T-helper 2 cell treated with Interferon-gamma antibody and Interleukin-4, amounts not matched to agents 5 μg/mL and 100 μg/mL, for 36 hours (primary cell): ENCODE data around the gene PSMD11.

ENCODE experiments used
- DNase-seq: peaks from one replicate; pipeline ENCODE4 v3.0.0; 2021; ENCODE audit warnings: low spot score
- H3K27ac Mint-ChIP-seq: one replicate; pipeline ENCODE4 v1.8.0; 2021; ENCODE audit warnings: mild to moderate bottlenecking, mixed read lengths
- H3K27me3 Mint-ChIP-seq: one replicate; pipeline ENCODE4 v1.8.0; 2021; ENCODE audit warnings: low read depth, mixed read lengths
- H3K36me3 Mint-ChIP-seq: one replicate; pipeline ENCODE4 v1.8.0; 2021; ENCODE audit warnings: low read depth, mixed read lengths
- H3K4me1 Mint-ChIP-seq: one replicate; pipeline ENCODE4 v1.8.0; 2021; ENCODE audit warnings: low read depth, mixed read lengths
- H3K4me3 Mint-ChIP-seq: one replicate; pipeline ENCODE4 v1.8.0; 2022; ENCODE audit warnings: mild to moderate bottlenecking, moderate library complexity, mixed read lengths
- H3K9me3 Mint-ChIP-seq: one replicate; pipeline ENCODE4 v1.8.0; 2021; ENCODE audit warnings: mixed read lengths

Gene PSMD11

DNA sequence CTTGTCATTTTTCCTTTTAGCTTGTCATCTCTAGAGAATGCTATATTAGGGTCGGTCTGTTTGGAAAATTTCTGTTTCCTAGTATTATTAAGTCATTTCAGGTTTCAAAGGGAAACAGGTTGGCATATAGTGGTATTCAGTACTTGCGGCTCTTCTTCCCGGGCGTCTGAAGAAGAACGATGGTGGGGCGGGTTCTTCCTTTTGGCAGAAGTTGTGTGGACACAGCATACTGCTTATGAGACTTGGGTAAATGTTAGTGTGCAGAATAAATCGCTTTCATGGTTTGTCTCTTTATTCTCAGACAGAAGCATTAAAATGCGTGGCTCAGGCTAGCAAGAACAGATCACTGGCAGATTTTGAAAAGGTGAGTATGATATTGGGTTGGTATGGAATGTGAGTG is 32.9 kb downstream of the PSMD11 start:
- H3K27me3 Mint-ChIP-seq: no peaks in the 10 kb centered on the region
- H3K9me3 Mint-ChIP-seq: no peaks in the 10 kb centered on the region
- H3K4me3 Mint-ChIP-seq: no peak overlapping the region
- peaks cover 69% of the 10 kb centered on the region for H3K36me3 Mint-ChIP-seq
- no peak overlapping the region for H3K27ac Mint-ChIP-seq
- no peaks in the 10 kb centered on the region for H3K4me1 Mint-ChIP-seq
- DNase-seq: no peak

DNA sequence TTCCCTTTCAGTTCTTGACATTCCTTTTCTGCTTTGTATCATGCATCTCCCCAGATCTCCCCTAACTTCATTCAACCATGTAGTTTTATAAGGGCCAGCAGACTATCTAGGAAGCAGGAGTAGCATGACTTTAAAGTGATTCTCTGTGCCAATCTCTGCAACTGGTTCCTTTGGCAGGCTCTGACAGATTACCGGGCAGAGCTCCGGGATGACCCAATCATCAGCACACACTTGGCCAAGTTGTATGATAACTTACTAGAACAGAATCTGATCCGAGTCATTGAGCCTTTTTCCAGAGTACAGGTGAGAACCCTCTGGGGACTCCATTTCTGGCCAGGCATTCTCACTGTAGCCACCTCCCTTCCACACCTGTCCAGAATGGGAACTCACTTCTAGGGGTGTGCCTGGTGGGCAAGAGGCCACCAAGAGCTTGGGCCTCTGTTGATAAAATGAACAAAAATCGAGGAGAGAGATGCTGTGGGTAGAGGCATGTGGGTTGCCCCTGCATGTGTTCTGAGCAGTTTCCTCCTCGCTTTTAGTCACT is 34.8 kb downstream of the PSMD11 start:
- H3K4me3 Mint-ChIP-seq: no peak overlapping the region
- peaks cover 64% of the 10 kb centered on the region for H3K36me3 Mint-ChIP-seq
- no peak overlapping the region for H3K27ac Mint-ChIP-seq
- no peaks in the 10 kb centered on the region for H3K9me3 Mint-ChIP-seq
- no peaks in the 10 kb centered on the region for H3K27me3 Mint-ChIP-seq
- no peak for DNase-seq
- peaks cover 3% of the 10 kb centered on the region for H3K4me1 Mint-ChIP-seq

DNA sequence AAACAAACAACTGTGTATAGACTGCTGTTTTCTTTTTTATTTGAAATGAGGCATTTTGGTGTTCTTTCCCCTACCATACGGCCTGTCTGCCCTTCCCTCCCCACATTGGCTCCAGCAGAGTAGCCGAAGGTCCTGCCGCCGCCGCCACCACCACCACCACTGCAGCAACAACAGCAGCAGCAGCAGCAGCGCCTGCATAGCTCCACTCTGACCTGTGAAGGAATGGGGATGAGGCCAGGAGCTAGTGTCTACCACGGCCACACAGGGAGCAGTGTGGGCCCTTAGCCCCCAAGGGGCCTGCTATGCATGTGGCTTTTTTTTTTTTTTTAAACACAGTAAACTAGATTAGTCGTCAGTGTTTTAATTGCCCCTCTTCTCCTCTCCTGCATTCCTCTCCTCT is 36.9 kb downstream of the PSMD11 start:
- Mint-ChIP-seq H3K27me3 (no peaks in the 10 kb centered on the region), H3K9me3 (no peaks in the 10 kb centered on the region), H3K4me3 (no peak overlapping the region), H3K36me3 (peaks cover 47% of the 10 kb centered on the region), H3K4me1 (peaks cover 3% of the 10 kb centered on the region), H3K27ac (peak overlapping the region; percentile 17)
- DNase-seq: no peak

DNA sequence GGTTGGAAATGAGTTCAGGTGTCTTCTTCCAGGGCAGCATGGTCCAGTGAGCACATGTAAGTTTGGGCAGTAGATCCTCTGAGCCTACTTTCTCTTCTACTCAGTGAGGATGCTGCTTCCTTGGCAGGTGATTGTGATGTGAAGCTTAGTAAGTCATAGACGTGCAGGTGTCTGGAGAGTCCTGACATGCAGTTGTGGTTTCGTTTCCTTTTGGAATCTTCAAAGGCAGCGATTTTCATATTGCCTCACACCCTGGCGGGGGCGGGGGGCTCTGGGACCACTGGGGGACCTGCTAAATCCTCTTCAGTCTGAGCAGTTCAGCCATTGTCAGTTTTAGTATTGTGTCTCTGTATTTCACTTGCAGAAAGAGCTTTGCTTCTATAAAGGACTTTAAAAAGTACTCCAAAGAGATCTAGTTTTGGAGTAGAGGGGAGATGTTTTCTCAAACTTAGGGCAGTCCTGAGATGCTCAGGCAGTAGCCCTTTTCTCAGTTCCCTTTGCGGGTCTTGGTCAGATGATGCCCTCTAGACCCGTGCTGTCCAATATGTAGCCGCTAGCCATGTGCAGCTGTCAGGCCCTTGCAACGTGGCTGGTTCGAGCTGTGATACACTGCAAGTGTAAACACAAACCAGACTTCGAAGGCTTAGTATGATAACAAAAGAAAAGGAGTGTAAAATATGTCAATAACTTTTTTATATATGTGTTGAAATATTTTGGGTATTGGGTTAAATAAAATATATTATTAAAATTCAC is 38.4 kb downstream of the PSMD11 start:
- Mint-ChIP-seq H3K9me3 (no peaks in the 10 kb centered on the region), H3K4me3 (no peak overlapping the region), H3K36me3 (peaks cover 37% of the 10 kb centered on the region), H3K27me3 (no peaks in the 10 kb centered on the region), H3K4me1 (peaks cover 6% of the 10 kb centered on the region), H3K27ac (peak overlapping the region; percentile 36)
- DNase-seq: no peak

DNA sequence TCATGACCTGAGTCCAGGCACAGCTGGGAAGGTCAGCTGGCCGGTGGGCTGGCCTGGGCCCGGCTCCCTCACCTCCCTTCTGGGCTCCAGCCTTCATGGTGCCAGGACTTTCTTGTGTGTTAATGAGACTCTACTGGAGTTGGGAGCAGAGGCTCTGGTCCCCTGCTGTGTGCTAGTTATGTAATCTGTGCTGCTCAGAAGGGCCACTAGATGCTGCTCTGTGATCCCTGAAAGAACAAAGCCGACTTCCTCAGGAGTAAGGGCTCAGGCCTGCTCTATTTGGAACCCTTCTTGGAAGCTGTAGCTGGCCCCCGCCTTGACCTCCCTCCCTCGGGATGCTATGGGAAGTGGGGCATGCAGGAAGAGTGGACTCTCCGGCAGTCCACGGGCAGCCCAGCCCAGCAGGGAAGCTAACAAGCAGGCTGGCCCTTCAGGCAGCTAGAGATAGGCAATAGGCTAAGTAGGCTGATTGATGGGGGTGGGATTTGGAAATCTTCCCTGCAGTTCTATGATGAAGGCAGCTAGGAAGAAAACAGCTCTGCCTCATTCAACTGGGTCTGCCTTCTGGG is 39.2 kb downstream of the PSMD11 start:
- no peak for DNase-seq
- Mint-ChIP-seq H3K36me3 (peaks cover 38% of the 10 kb centered on the region), H3K4me1 (peaks cover 14% of the 10 kb centered on the region), H3K27me3 (no peaks in the 10 kb centered on the region), H3K4me3 (no peak overlapping the region), H3K9me3 (no peaks in the 10 kb centered on the region), H3K27ac (no peak overlapping the region)

DNA sequence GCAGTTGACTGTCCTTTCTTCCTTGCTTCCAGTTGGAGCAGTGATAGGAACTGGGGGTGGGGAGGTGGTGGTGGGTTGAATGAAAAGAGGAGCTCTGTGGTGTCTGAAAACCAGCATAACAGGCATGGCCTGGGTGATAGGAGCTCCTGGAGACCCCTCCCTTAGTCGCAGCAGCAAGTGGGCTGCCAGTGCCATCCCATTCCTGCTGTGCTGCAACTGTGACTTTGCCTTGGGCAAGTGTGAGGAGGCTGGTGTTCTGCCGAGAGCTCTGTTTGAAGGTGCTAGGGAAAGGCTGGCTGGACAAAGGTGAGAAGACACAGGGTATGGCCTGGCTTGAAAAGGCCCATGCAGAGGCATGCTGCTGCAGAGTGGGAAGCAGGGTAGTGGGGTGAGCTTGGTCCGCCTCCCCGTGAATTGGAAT is 39.7 kb downstream of the PSMD11 start:
- DNase-seq: no peak
- Mint-ChIP-seq H3K27me3 (no peaks in the 10 kb centered on the region), H3K4me3 (peak overlapping the region; percentile 1), H3K4me1 (peaks cover 18% of the 10 kb centered on the region), H3K36me3 (peaks cover 39% of the 10 kb centered on the region), H3K27ac (no peak overlapping the region), H3K9me3 (no peaks in the 10 kb centered on the region)

DNA sequence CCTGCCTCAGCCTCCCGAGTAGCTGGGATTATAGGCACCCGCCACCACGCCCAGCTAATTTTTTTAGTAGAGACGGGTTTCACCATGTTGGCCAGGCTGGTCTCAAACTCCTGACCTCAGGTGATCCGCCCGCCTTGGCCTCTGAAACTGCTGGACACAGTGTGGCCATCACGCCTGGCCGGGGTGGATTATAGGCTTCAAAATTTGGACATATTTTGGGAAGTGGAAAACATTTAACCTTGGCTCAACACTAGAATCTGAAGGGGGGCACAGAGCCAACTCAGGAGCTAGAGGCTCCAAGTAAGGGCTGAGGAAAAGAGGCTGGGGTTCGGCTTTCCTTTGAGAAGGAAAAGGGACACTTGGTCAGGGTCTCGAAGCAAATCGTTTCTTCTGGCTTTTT is 40.3 kb downstream of the PSMD11 start:
- Mint-ChIP-seq H3K9me3 (no peaks in the 10 kb centered on the region), H3K4me3 (no peak overlapping the region), H3K4me1 (peaks cover 24% of the 10 kb centered on the region), H3K36me3 (peaks cover 40% of the 10 kb centered on the region), H3K27me3 (no peaks in the 10 kb centered on the region), H3K27ac (no peak overlapping the region)
- DNase-seq: no peak

DNA sequence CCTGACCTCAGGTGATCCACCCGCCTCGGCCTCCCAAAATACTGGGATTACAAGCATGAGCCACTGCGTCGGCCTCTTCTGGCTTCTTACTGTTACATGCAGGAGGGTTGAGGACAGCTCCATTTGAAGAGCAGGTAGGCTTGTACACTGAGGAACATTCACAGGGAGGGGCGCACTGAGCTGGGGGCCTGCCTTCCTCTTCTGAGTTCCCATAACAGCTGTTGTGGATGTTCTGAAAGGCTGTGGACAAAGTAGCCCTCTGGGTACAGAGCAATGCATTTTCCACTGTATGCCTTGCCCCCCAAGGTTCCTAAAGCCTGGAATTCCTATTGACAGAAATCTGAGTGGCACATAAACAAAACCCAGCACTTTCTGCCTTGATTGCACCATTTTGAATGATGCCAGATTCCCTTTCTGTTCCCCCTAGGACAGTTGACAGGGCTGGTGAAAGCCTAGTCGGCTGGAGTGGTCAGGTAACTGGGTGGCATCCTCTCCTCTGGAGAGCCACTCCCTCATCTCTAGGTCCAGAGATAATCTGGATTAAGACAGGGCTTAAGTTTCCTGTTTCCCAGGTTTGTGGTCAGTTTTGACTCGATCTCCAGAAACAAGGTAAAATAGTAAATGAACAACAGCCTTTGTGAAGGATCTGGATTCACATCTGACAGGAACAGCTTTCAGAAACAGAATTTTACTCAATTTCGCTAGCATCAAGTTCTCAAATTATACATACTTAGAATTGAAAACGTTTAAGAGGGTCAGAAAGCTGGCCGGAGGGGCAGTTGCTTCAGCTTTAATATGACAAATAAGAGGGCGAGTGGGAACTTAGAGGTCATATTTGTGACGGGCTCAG is 41.2 kb downstream of the PSMD11 start:
- peak overlapping the region; percentile 52 for H3K27ac Mint-ChIP-seq
- DNase-seq: no peak
- H3K4me1 Mint-ChIP-seq: peaks cover 32% of the 10 kb centered on the region
- H3K9me3 Mint-ChIP-seq: no peaks in the 10 kb centered on the region
- H3K36me3 Mint-ChIP-seq: peaks cover 37% of the 10 kb centered on the region
- H3K27me3 Mint-ChIP-seq: no peaks in the 10 kb centered on the region
- peak overlapping the region; percentile 75 for H3K4me3 Mint-ChIP-seq

DNA sequence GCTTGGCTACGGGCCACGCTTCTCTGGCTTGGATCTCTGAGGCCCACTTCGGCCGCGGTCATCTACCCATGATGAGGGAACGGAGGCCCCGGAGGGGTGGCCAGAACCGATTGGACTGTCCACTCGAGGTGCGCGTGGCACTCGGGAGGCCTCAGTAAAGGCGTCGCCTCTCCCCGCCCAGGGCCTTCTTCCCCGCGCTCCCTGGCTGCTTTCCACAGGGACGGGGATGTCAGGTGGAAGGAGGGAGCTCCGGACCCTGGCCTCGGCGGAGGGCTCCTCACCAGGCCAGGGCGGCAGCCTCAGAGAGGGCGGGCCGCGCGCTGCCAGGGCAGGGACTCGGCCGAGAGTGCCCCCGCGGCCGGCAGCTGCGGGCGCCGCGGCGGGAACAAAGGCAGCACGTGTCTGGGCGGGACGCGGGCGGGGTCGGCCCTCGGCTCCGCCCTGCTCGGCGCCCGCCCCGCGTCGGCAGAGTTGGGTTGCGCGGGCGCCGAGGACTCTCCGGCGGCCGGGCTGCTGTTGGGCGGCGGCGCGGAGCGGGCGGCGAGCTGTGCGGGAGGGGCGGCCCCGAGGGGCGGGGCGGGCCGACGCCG is 41.9 kb downstream of the PSMD11 start:
- peak overlapping the region; percentile 52 for H3K27ac Mint-ChIP-seq
- peak; percentile 68 for DNase-seq
- H3K4me3 Mint-ChIP-seq: peak overlapping the region; percentile 75
- peaks cover 37% of the 10 kb centered on the region for H3K4me1 Mint-ChIP-seq
- no peaks in the 10 kb centered on the region for H3K9me3 Mint-ChIP-seq
- no peaks in the 10 kb centered on the region for H3K27me3 Mint-ChIP-seq
- peaks cover 35% of the 10 kb centered on the region for H3K36me3 Mint-ChIP-seq

DNA sequence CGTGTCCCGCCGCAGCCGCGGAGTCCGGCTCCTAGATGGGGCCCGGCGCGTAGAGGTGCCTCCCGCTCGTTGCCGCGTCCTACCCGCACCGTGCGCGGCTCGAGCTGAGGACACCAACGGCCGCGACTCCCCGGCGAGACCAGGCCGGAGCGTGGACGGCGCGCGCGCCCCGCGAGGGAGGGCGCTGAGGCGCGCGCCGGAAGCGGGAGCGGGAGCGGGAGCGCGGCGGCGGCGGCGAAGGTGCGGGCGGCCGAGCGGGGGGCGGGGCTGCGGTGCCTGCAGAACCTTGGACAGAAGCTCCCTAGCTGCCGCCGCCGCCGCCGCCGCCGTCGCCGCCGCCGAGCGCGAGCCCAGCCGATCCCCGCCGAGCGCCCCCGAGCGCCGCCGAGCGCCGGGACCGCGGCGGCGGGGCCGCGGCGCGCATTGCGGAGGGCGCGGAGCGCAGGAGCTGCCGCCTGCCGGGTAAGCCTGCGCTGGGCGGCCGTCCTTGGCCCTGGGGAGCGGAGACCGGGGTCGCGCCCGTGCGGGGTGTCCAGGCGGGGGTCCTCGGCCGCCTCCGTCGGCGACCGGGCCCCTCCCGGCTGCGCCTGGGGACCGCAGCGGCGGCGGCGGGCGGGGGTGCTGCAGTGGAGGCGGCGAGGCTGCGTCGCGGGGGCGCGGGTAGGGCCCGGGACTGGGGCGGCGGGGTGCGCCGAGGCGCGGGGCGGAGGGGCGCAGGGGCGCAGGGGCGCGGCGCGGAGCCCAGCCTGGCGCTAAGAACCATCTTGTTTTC is 42.6 kb downstream of the PSMD11 start, which contains the start of gene CDK5R1:
TSS of gene CDK5R1 (plus strand) at position 293 of the 772 bp plus-strand sequence. CDS start 628 bp downstream, outside the sequence.
- peak; percentile 78 for DNase-seq
- Mint-ChIP-seq H3K4me1 (peaks cover 42% of the 10 kb centered on the region), H3K27me3 (no peaks in the 10 kb centered on the region), H3K4me3 (peak within 1 kb of the TSS; percentile 91), H3K27ac (peak within 1 kb of the TSS; percentile 84), H3K36me3 (peaks cover 30% of the 10 kb centered on the region), H3K9me3 (no peaks in the 10 kb centered on the region)

DNA sequence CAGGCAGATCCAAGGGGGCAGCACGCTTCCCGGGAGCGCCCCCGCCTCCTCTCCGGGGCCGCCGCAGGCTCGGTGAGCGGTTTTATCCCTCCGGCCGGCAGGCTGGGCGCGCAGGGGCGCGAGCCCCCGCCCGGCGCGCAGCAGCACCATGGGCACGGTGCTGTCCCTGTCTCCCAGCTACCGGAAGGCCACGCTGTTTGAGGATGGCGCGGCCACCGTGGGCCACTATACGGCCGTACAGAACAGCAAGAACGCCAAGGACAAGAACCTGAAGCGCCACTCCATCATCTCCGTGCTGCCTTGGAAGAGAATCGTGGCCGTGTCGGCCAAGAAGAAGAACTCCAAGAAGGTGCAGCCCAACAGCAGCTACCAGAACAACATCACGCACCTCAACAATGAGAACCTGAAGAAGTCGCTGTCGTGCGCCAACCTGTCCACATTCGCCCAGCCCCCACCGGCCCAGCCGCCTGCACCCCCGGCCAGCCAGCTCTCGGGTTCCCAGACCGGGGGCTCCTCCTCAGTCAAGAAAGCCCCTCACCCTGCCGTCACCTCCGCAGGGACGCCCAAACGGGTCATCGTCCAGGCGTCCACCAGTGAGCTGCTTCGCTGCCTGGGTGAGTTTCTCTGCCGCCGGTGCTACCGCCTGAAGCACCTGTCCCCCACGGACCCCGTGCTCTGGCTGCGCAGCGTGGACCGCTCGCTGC is 43.3 kb downstream of the PSMD11 start:
- no peaks in the 10 kb centered on the region for H3K9me3 Mint-ChIP-seq

DNA sequence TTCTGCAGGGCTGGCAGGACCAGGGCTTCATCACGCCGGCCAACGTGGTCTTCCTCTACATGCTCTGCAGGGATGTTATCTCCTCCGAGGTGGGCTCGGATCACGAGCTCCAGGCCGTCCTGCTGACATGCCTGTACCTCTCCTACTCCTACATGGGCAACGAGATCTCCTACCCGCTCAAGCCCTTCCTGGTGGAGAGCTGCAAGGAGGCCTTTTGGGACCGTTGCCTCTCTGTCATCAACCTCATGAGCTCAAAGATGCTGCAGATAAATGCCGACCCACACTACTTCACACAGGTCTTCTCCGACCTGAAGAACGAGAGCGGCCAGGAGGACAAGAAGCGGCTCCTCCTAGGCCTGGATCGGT is 43.9 kb downstream of the PSMD11 start:
- H3K36me3 Mint-ChIP-seq: peaks cover 30% of the 10 kb centered on the region
- no peak for DNase-seq
- peak overlapping the region; percentile 91 for H3K4me3 Mint-ChIP-seq
- peaks cover 54% of the 10 kb centered on the region for H3K4me1 Mint-ChIP-seq
- H3K27ac Mint-ChIP-seq: peak overlapping the region; percentile 84
- no peaks in the 10 kb centered on the region for H3K27me3 Mint-ChIP-seq
- no peaks in the 10 kb centered on the region for H3K9me3 Mint-ChIP-seq

More for the DNA sequence above, 43.3 kb downstream of the PSMD11 start:
- peaks cover 30% of the 10 kb centered on the region for H3K36me3 Mint-ChIP-seq
- H3K27me3 Mint-ChIP-seq: no peaks in the 10 kb centered on the region
- H3K27ac Mint-ChIP-seq: peak overlapping the region; percentile 84
- peak; percentile 26 for DNase-seq
- peaks cover 49% of the 10 kb centered on the region for H3K4me1 Mint-ChIP-seq
- peak overlapping the region; percentile 91 for H3K4me3 Mint-ChIP-seq
